ENCODE measurements around the gene CEP76.

DNA sequence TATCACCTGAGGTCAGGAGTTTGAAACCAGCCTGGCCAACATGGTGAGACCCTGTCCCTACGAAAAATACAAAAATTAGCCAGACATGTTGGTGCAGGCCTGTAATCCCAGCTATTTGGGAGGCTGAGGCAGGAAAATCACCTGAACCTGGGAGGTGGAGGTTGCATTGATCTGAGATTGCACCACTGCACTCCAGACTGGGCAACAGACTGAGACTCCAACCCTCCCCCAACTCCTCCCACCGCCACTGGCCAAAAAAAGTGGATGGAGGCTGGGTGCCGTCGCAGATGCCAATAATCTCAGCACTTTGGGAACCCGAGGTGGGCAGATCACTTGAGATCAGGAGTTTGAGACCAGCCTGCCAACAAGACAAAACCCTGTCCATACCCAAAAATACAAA lies 34.5 kb downstream of the CEP76 start:
- TF ChIP-seq, protein P1, sequence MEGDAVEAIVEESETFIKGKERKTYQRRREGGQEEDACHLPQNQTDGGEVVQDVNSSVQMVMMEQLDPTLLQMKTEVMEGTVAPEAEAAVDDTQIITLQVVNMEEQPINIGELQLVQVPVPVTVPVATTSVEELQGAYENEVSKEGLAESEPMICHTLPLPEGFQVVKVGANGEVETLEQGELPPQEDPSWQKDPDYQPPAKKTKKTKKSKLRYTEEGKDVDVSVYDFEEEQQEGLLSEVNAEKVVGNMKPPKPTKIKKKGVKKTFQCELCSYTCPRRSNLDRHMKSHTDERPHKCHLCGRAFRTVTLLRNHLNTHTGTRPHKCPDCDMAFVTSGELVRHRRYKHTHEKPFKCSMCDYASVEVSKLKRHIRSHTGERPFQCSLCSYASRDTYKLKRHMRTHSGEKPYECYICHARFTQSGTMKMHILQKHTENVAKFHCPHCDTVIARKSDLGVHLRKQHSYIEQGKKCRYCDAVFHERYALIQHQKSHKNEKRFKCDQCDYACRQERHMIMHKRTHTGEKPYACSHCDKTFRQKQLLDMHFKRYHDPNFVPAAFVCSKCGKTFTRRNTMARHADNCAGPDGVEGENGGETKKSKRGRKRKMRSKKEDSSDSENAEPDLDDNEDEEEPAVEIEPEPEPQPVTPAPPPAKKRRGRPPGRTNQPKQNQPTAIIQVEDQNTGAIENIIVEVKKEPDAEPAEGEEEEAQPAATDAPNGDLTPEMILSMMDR (IDR thresholded peaks at IDR 0.05; ENCODE audit: insufficient read depth, low read length, poor library complexity, severe bottlenecking), result no peak
- no peak for TF ChIP-seq EZH2phosphoT487 (conservative IDR thresholded peaks at IDR 0.05; ENCODE audit: low read length)

Measured in SU-DHL-6 (cell line).